ENCODE data around the gene FOXL1. TPM values are rescaled to one million over a fixed set of nuclear protein-coding genes. Genes with fewer than 3 reads are reported as not detected.

FOXL1 gene
- total RNA-seq, 1 donor from 2014 or later: 0.75 TPM

DNA sequence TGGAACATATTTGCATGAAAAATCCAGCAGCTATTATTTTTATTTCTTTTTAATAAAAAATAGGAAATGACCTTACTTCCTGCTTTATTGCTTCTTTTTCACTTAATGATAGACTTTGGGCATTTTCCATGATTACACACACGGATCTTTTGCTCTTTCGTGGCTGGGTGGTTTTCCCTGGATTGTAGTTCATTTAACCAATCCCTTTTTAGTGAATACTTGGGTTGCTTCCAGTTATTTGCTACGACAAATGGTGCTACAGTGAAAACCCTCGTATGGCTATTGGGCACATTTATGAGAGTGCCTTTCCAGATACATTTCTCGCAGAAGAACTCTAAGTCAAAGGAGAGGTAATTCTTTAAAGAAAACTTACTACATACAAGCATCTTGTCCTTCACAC lies 38.6 kb downstream of the FOXL1 start:
- ATAC-seq (ENCODE audit: poor library complexity) (no peak), DNase-seq (no peak)
- intact Hi-C loops (cut with DNase I): no loop called here

DNA sequence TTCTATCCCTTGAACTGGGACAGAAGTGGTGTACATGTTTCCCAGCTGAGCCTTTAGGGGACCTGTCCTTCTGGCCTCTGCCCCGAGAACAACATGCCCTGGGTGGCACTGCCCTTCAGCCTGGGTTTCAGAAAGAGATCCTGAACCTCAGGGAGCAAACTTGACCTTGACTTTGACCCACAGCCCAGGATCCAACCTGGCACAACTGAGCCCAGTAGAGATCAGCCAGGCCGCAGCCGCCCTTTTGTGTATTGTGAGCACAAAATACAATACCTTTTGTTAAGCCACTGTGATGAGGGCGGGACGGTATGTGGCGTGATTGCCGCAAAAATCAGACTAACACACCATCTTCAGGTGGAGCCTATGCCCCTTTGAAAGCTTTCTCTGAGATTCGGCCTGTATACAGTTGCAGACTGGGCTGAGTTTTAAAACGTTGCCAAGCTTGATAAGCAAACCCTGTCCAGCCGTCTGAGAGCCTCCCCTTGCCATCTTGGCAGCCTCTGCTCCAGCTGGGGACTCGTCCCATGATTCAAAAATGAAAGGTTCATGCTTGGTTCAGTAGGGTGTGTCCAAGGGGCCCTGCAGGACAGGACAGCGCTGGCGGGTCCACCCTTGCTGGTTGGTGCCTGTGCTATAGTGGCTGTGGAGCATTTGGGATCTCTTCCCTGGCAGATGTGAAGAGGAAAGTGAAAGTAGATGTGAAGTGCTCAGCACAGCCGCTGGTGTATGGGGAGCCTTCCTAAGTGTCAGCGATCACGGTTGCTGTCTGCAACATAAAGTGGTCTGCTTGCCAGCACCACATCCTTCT lies 40.3 kb downstream of the FOXL1 start:
- intact Hi-C loops (cut with DNase I): no loop called here
- peak; percentile 38 for ATAC-seq (ENCODE audit: poor library complexity)
- DNase-seq: no peak

- ATAC-seq (ENCODE audit: poor library complexity) (no peak), DNase-seq (no peak)
- intact Hi-C loops (cut with DNase I): no loop called here
Measured at GRCh38 chr16:86619239-86619794, 41.0 kb downstream of the FOXL1 start.

DNA sequence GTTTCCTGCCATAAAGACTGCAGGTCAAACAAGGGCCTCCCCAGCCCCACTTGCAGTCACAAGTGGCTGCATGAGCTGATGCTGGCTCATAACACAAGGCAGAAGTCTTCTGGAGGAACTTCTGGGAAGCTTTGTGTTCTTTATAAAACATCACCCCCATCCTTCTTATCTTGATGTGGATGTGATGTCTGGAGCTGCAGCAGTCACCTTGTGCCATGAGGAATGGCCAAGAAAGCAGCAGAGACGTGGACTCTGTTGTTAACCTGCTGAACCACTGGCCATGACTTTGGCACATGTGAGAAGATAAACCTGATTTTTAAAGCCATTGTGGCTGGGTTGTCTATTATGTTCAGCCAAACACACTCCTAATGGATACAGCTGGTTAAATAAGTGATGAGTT lies 41.8 kb downstream of the FOXL1 start:
- DNase-seq (no peak), ATAC-seq (ENCODE audit: poor library complexity) (no peak)
- intact Hi-C loops (cut with DNase I): no loop called here

GRCh38 chr16:86621966-86622365 lies 43.6 kb downstream of the FOXL1 start:
- ATAC-seq (ENCODE audit: poor library complexity) (no peak), DNase-seq (no peak)
- intact Hi-C loops (cut with DNase I): no loop called here

GRCh38 chr16:86622700-86623615 lies 44.6 kb downstream of the FOXL1 start:
- intact Hi-C loops (cut with DNase I): no loop called here
- DNase-seq (no peak), ATAC-seq (ENCODE audit: poor library complexity) (no peak)

GRCh38 chr16:86625029-86625428 lies 46.7 kb downstream of the FOXL1 start:
- DNase-seq (no peak), ATAC-seq (ENCODE audit: poor library complexity) (no peak)
- intact Hi-C loops (cut with DNase I): no loop called here

DNA sequence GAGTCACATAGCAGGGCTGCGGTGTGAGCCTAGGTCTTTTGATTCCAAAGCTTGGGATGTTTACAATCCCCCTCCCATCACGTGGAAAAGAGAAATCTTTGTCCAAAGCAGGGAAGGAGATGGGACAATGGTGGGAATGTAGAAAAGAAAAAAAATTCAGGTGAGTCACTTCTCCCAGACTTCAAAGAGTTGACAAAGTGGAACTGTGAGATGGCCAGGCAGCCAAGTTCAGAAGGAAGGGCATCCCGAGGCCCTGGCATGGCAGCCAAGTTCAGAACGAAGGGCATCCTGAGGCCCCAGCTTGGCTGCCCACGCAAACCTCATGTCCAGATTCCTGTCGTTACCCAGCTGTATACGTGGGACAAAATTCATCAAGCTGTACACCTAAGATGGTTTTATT lies 47.5 kb downstream of the FOXL1 start:
- ATAC-seq (ENCODE audit: poor library complexity) (no peak), DNase-seq (no peak)
- intact Hi-C loops (cut with DNase I): no loop called here

DNA sequence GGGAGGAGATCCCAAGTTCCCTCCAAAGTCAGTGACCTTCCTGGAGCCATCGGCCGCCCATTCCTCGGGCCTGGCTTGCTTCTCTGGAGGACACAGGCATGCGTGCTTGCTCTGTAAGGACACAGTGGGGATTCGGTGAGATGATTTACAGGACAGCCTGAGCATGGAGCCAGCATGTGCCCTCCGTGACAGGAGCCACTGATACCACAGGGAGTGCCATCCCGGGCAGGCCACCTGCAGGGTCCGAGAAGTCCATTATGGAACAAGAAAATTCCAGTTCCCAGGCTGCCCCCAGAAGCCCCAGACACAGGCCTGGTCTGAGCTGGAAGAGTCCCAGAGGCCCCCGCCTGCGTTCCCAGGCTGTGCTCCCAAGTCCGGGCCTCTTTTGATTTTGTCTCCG lies 47.9 kb downstream of the FOXL1 start:
- DNase-seq (no peak), ATAC-seq (ENCODE audit: poor library complexity) (no peak)
- intact Hi-C loops (cut with DNase I): no loop called here

DNA sequence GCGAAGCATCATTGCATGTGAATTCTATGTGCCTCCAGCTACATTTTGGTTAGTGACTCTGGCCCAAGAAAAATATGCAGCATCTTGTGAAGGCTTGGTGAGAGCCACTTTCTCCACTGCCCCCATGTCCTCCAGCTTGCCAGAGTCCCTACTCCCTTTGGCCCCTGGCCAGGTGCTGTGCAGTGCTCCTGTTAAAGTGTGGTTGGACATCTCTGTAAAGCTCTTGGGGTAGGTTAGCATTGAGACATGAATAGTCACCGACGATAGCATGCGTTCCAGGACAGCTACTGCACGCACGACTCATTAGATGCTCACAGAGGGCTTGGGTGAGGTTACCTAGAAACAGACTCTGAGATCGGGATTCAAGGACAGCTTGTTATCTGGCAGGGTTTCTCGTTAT lies 48.6 kb downstream of the FOXL1 start:
- ATAC-seq (ENCODE audit: poor library complexity): no peak
- DNase-seq: no peak
- intact Hi-C loops (cut with DNase I): no loop called here

GRCh38 chr16:86628614-86629013 lies 50.3 kb downstream of the FOXL1 start:
- intact Hi-C loops (cut with DNase I): no loop called here
- DNase-seq: peak; percentile 18
- ATAC-seq (ENCODE audit: poor library complexity): no peak

- DNase-seq (no peak), ATAC-seq (ENCODE audit: poor library complexity) (no peak)
- intact Hi-C loops (cut with DNase I): no loop called here
Measured at GRCh38 chr16:86630471-86630870, 52.1 kb downstream of the FOXL1 start.

DNA sequence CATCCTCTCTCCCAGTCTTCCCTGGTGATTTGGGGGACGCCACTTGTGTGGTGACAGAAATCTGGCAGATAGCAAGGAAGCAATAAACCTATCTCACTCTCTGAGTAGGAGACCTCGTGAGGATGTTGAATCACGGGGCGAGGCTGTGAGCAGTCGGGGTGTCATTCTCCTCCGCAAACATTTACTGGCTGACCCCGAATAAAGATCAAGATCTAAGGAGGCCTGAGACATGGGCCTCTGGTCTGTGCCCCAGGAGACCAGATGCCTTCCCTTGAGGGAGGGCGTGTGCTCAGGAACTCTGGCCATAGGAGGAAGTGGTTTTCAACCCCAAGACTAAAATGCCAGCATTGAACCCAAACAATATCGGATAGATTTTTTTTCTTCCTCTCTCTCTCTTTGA lies 53.1 kb downstream of the FOXL1 start:
- intact Hi-C loops (cut with DNase I): no loop called here
- ATAC-seq (ENCODE audit: poor library complexity): no peak
- DNase-seq: no peak

Other genes starting within 250 kb of the FOXL1 start
- 0.11 TPM for gene FOXF1, start 68.0 kb upstream of the FOXL1 start, total RNA-seq
- 9.6 TPM for gene MTHFSD, start 23.3 kb upstream of the FOXL1 start, total RNA-seq
- 1.4 TPM for gene FOXC2, start 11.7 kb upstream of the FOXL1 start, total RNA-seq